H9 (cell line): ENCODE data around the gene SREBF1. TPM values are rescaled to one million over a fixed set of nuclear protein-coding genes. Genes with fewer than 3 reads are reported as not detected.

ENCODE experiments used
- DNase-seq: peaks from one replicate; pipeline ENCODE4 v3.0.0-alpha.2; 2017
- H2AFZ ChIP-seq: one replicate; pipeline ENCODE4 v1.6.1; 2013; ENCODE audit warnings: mild to moderate bottlenecking, low read length, control low read depth, moderate library complexity
- H2AK5ac ChIP-seq: 2 replicates; pipeline ENCODE4 v1.6.1; 2013; ENCODE audit warnings: low read length, control low read depth, mixed read lengths; ENCODE audit not compliant: insufficient read length
- H2BK120ac ChIP-seq: one replicate; pipeline ENCODE4 v1.6.1; 2013; ENCODE audit warnings: low read depth, mild to moderate bottlenecking, low read length, control low read depth, inconsistent platforms; ENCODE audit not compliant: poor library complexity, severe bottlenecking
- H2BK12ac ChIP-seq: 2 replicates; pipeline ENCODE4 v1.6.1; 2013; ENCODE audit warnings: low read length, control low read depth, mixed read lengths, low read depth; ENCODE audit not compliant: insufficient read length
- H2BK15ac ChIP-seq: 2 replicates; pipeline ENCODE4 v1.6.1; 2013; ENCODE audit warnings: low read depth, low read length, control low read depth
- H2BK20ac ChIP-seq: one replicate; pipeline ENCODE4 v1.6.1; 2013; ENCODE audit warnings: low read depth, mild to moderate bottlenecking, low read length, control low read depth, inconsistent platforms; ENCODE audit not compliant: poor library complexity, severe bottlenecking
- H2BK5ac ChIP-seq: 2 replicates; pipeline ENCODE4 v1.6.1; 2013; ENCODE audit warnings: low read length, control low read depth, mixed read lengths; ENCODE audit not compliant: insufficient read length
- H3K14ac ChIP-seq: 2 replicates; pipeline ENCODE4 v1.6.1; 2013; ENCODE audit warnings: low read length, control low read depth; ENCODE audit not compliant: insufficient read depth
- H3K18ac ChIP-seq: 2 replicates; pipeline ENCODE4 v1.6.1; 2013; ENCODE audit warnings: low read depth, mild to moderate bottlenecking, mixed read lengths, low read length, control low read depth; ENCODE audit not compliant: insufficient read length
- H3K23ac ChIP-seq: 2 replicates; pipeline ENCODE4 v1.6.1; 2013; ENCODE audit warnings: low read length, control low read depth, mixed read lengths, low read depth; ENCODE audit not compliant: insufficient read length
- H3K23me2 ChIP-seq: 2 replicates; pipeline ENCODE4 v1.6.1; 2013; ENCODE audit warnings: low read depth, mild to moderate bottlenecking, mixed read lengths, low read length, control low read depth; ENCODE audit not compliant: insufficient read length, poor library complexity, severe bottlenecking
- H3K27ac ChIP-seq: 2 replicates; pipeline ENCODE4 v1.5.1; 2013; ENCODE audit warnings: low read length, control low read depth, mixed read lengths, low read depth; ENCODE audit not compliant: insufficient read length
- H3K27me3 ChIP-seq: 2 replicates; pipeline ENCODE4 v1.6.1; 2013; ENCODE audit warnings: low read length, control low read depth, inconsistent platforms; ENCODE audit not compliant: insufficient read depth
- H3K4ac ChIP-seq: 2 replicates; pipeline ENCODE4 v1.6.1; 2013; ENCODE audit warnings: low read depth, mild to moderate bottlenecking, control low read depth, inconsistent platforms, low read length, moderate library complexity
- H3K4me1 ChIP-seq: 2 replicates; pipeline ENCODE4 v1.6.1; 2013; ENCODE audit warnings: low read length, control low read depth, inconsistent platforms; ENCODE audit not compliant: insufficient read depth
- H3K4me2 ChIP-seq: 2 replicates; pipeline ENCODE4 v1.6.1; 2013; ENCODE audit warnings: low read length, control low read depth, mixed read lengths; ENCODE audit not compliant: insufficient read length, insufficient read depth
- H3K56ac ChIP-seq: 2 replicates; pipeline ENCODE4 v1.6.1; 2013; ENCODE audit warnings: low read depth, mild to moderate bottlenecking, mixed read lengths, low read length, control low read depth; ENCODE audit not compliant: insufficient read length
- H3K79me1 ChIP-seq: 2 replicates; pipeline ENCODE4 v1.6.1; 2013; ENCODE audit warnings: low read depth, mild to moderate bottlenecking, moderate library complexity, low read length, control low read depth, inconsistent platforms; ENCODE audit not compliant: insufficient read depth, poor library complexity, severe bottlenecking
- H3K79me2 ChIP-seq: 2 replicates; pipeline ENCODE4 v1.6.1; 2013; ENCODE audit warnings: low read length, control low read depth, inconsistent platforms; ENCODE audit not compliant: insufficient read depth
- H3K9ac ChIP-seq: 2 replicates; pipeline ENCODE4 v1.6.1; 2013; ENCODE audit warnings: low read length, control low read depth, mixed read lengths; ENCODE audit not compliant: insufficient read length; ENCODE audit errors: extremely low read depth
- H3K9me3 ChIP-seq: one replicate; pipeline ENCODE4 v1.6.1; 2013; ENCODE audit warnings: low read depth, low read length, inconsistent platforms; ENCODE audit not compliant: control insufficient read depth
- H3T11ph ChIP-seq: one replicate; pipeline ENCODE4 v1.6.1; 2013; ENCODE audit warnings: mild to moderate bottlenecking, low read length, control low read depth, inconsistent platforms
- H4K20me1 ChIP-seq: one replicate; pipeline ENCODE4 v1.6.1; 2013; ENCODE audit not compliant: control insufficient read depth, insufficient read length, insufficient read depth
- H4K5ac ChIP-seq: 2 replicates; pipeline ENCODE4 v1.6.1; 2013; ENCODE audit warnings: low read depth, mild to moderate bottlenecking, mixed read lengths, low read length, control low read depth; ENCODE audit not compliant: insufficient read length
- H4K8ac ChIP-seq: replicated peaks from 2 replicates; pipeline ENCODE4 v1.6.1; 2013; ENCODE audit warnings: low read length, control low read depth, mixed read lengths, low read depth; ENCODE audit not compliant: insufficient read length
- H4K91ac ChIP-seq: 2 replicates; pipeline ENCODE4 v1.6.1; 2013; ENCODE audit warnings: low read depth, mild to moderate bottlenecking, moderate library complexity, mixed read lengths, low read length, control low read depth; ENCODE audit not compliant: insufficient read length
- H3K27ac Mint-ChIP-seq, 3 experiments: 2 replicates in 2 of 3; 3 replicates in 1 of 3; pipeline ENCODE4 v1.8.0; 2020 to 2021; ENCODE audit warnings: mixed read lengths in 3 of 3, mild to moderate bottlenecking in 1 of 3, moderate library complexity in 1 of 3
- H3K27me3 Mint-ChIP-seq: 2 replicates; pipeline ENCODE4 v1.8.0; 2021; ENCODE audit warnings: low read depth, mild to moderate bottlenecking, moderate library complexity, mixed read lengths
- H3K36me3 Mint-ChIP-seq, 3 experiments: 2 replicates in 2 of 3; 3 replicates in 1 of 3; pipeline ENCODE4 v1.8.0; 2020 to 2021; ENCODE audit warnings: low read depth in 3 of 3, mixed read lengths in 3 of 3; ENCODE audit not compliant: insufficient read depth in 1 of 3
- H3K4me1 Mint-ChIP-seq, 2 experiments: 2 replicates each; pipeline ENCODE4 v1.8.0; 2020; ENCODE audit warnings: mixed read lengths in 2 of 2
- H3K4me3 Mint-ChIP-seq, 2 experiments: 2 replicates in 1 of 2; 3 replicates in 1 of 2; pipeline ENCODE4 v1.8.0; 2020 to 2021; ENCODE audit warnings: mild to moderate bottlenecking in 2 of 2, mixed read lengths in 2 of 2, moderate library complexity in 1 of 2
- H3K9me3 Mint-ChIP-seq, 2 experiments: 2 replicates in 1 of 2; 3 replicates in 1 of 2; pipeline ENCODE4 v1.8.0; 2020; ENCODE audit warnings: mild to moderate bottlenecking in 2 of 2, mixed read lengths in 2 of 2, moderate library complexity in 1 of 2
- WGBS: extraction: QIAGEN DNeasy Blood & Tissue Kit; methylation state at CpG from one replicate; pipeline ENCODE4 v1.1.7; 2013; ENCODE audit warnings: missing lambda C conversion rate, low lambda C conversion rate, mixed read lengths; ENCODE audit not compliant: insufficient read length; ENCODE audit errors: extremely low coverage; 5-methylcytosine and 5-hydroxymethylcytosine counted together
- total RNA-seq: library from RNA; stranded (reverse); gene quantifications from 2 replicates; pipeline ENCODE4 v1.2.1, GENCODE V29; 2021
- TF ChIP-seq, protein P1 (sequence below): fragments of 200-600 bp; sonication (generic); conservative IDR thresholded peaks from 3 replicates; pipeline ENCODE4 v1.8.0; 2021; ENCODE audit warnings: antibody characterized with exemption, mild to moderate bottlenecking

SREBF1 gene
- total RNA-seq, 1 experiment from 2014 or later = 81.9 TPM

DNA sequence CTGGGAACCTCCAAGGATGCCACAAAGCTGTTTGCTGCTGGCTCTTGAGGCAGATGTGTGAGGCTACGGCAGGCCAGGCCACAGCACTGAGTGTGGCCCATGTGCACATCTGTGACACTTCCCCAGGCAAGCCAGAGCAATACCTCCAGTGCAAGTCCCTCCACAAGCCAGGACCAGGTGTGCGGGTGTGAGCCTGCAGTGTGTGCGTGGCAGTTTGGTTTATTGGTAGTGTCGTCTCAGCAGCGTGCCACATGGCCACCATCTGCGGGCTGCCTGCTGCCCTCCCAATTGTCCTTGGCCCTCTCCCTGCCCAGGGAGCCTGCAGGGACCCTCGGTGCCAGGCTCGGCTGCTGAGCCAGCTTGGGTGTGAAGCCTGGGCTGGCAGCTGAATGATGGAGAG is 9.9 kb upstream of the SREBF1 start:
- H3K4me3 Mint-ChIP-seq = no peak overlapping the region
- H3K27ac Mint-ChIP-seq = no peak overlapping the region
- peaks cover 2% of the 10 kb centered on the region; the same call in 1 of the 2 replicates for H3K4me1 ChIP-seq

More for the DNA sequence above, 9.9 kb upstream of the SREBF1 start:
- Histone ChIP-seq H3K27ac (no peak overlapping the region), H2BK5ac (no peak overlapping the region), H2AK5ac (no peak overlapping the region), H3K23me2 (no peaks in the 10 kb centered on the region), H3K56ac (no peak overlapping the region), H3K9me3 (no peaks in the 10 kb centered on the region), H3K27me3 (no peaks in the 10 kb centered on the region), H2AFZ (no peak overlapping the region), H2BK20ac (no peak overlapping the region), H3K9ac (no peak overlapping the region), H2BK120ac (no peak overlapping the region), H3K23ac (no peak overlapping the region), H3T11ph (no peak overlapping the region), H3K79me2 (no peaks in the 10 kb centered on the region), H2BK12ac (no peak overlapping the region), H3K4me2 (no peak overlapping the region), H3K4ac (no peak overlapping the region; the same call in 1 of the 2 replicates), H2BK15ac (no peak overlapping the region), H4K91ac (no peak overlapping the region), H3K79me1 (no peaks in the 10 kb centered on the region), H4K8ac (no peak overlapping the region), H4K20me1 (no peaks in the 10 kb centered on the region), H3K18ac (no peak overlapping the region), H4K5ac (no peak overlapping the region), H3K14ac (no peak overlapping the region; the same call in 1 of the 2 replicates)
- Mint-ChIP-seq H3K36me3 (no peaks in the 10 kb centered on the region), H3K4me1 (peaks cover 46 to 70% of the 10 kb centered on the region in 2 experiments), H3K9me3 (no peaks in the 10 kb centered on the region), H3K27me3 (no peaks in the 10 kb centered on the region; the same call in 1 of the 2 replicates)
- TF ChIP-seq, protein P1, sequence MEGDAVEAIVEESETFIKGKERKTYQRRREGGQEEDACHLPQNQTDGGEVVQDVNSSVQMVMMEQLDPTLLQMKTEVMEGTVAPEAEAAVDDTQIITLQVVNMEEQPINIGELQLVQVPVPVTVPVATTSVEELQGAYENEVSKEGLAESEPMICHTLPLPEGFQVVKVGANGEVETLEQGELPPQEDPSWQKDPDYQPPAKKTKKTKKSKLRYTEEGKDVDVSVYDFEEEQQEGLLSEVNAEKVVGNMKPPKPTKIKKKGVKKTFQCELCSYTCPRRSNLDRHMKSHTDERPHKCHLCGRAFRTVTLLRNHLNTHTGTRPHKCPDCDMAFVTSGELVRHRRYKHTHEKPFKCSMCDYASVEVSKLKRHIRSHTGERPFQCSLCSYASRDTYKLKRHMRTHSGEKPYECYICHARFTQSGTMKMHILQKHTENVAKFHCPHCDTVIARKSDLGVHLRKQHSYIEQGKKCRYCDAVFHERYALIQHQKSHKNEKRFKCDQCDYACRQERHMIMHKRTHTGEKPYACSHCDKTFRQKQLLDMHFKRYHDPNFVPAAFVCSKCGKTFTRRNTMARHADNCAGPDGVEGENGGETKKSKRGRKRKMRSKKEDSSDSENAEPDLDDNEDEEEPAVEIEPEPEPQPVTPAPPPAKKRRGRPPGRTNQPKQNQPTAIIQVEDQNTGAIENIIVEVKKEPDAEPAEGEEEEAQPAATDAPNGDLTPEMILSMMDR = no peak
- WGBS = no CpG with 5 or more reads among the region's 8 CpGs
- no peak for DNase-seq
